ENCODE results near the gene IQSEC3.
A peak's percentile ranks its signal among the peaks of the same experiment; 100 is the strongest.
"Not testable (repeated sequence)": the region's sequence is repeated elsewhere in the genome, so short reads cannot be mapped to it uniquely, and the experiment has no call there.

The IQSEC3 gene

DNA sequence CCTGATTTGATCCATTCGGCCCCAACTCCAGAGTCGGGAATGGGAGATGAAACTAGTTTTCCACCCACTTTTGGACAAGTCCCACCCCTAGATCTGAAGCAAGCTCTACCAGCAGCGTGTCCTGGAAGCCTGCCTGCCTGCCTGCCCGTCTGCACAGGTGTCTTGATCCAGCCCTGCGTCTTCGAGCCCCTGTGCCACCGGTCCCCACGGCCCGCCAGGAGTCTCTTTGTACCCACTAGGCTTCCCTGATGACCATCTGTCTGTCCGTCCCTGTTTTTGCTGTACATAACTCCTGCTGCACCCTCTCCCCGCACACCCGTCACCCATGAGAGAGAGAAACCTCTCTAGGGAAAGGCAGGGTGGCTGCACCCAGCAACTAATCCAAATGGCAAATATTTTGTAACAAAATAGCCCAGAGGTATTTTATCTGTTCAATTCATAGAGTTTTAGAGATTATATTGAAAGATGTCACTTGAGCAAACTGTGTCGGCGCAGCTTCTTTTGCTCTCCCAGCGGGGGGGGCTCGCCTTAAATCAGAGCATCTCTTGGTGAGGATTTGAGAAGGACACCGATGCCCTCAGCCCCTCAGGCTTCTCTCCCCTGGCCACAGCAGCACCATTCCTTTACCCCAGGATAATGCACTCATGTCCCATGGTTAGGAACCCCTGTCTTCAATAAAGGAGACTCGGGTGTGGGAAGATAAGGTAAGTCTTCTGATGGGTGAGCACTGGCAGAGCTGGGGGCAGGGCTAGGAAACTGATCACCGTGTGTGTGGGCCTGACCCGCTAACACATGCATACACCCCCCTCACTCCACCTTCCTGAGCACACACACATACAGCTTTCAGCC, 111.6 kb downstream of the IQSEC3 start:
- DNase-seq (no peak), ATAC-seq (no peak)

DNA sequence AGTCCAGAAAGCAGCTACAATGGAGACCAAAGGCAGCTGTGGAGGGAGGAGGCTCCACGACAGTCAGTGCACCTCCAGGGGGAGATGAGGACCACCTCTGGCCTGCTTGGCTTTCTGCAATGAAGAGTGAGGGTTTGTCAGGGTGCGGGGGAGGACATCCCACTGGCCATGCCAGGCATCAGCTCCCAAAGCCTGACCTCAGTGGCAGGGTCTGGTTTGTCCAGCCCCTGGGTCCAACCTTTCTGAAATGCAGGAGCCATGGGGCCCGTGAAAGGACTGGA, 112.2 kb downstream of the IQSEC3 start:
- no peak for ATAC-seq
- no peak for DNase-seq

DNA sequence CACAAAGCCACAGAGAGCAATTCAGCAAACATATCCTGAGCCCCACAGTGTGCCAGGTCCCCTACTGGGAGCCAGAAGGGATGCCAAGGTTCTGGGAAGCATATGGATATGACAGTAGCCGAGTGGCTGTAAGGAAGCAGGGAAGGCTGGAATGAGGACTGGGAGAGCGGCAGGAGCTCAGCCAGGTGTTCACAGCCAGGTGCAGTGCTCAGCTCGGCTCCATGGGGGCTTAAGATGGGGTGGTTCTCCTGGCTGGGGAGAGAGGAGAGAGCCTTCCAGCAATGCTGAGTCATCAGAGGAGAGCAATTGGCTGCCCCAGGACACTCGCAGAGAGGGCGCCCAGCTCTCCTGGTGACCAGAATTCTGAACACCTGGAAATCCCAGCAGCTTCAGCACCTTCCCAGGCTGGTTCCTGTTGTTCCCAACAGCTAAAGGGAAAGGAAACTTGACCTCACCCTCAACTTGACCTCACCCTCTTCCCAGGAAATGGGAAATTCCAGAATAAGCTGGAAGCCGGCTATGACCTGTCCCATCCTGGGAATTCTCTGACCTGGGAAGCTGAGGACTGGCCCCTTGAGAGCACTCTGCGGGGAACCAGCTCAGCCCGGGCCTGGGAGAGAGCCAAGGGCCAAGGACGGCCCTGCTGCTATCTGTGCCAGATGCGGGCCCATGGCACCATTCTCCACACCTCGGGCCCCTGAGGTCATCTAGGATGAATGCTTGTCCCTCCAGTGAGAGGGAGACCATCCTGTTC, 112.7 kb downstream of the IQSEC3 start:
- ATAC-seq = no peak

DNA sequence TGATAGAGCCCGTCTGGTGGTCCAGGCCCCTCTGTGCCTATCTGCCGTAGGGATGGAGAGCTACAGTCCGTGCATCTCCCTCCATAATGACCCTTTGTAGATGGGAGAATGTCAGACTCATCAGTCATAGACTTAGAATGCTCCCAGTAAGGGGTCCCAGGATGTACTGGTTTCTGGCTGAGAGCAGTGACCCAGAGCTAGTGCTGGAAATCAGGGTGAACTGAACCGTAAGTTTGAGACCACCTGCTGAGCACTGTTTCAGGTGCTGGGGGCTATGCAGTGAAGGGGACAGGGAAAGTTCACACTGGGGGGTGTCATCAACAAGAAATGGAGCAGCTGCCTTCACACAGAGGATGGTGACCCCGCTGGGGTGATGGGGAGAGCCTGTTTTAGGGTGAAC, 113.3 kb downstream of the IQSEC3 start:
- no peak for ATAC-seq
- DNase-seq = no peak

More for the DNA sequence above, 112.7 kb downstream of the IQSEC3 start:
- DNase-seq = no peak

DNA sequence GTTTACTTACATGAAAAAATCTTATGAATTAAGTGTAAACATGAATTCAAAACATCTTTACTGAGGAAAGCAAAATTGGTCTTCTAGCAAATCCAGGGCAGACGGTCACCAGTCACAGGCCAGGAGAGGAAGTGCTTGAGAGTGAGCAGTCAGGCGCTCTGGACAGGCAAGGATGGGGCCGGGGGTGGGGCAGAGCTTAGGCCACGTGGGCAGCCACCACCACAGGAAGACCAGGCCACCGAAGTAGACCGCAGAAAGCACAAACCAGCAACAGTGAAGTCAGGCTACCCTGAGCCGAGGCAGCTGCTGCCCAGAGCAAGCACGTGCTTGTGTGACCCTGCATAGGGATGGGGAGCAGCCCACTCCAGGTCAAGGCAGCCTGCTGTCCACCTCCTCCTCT, 113.9 kb downstream of the IQSEC3 start:
- DNase-seq (no peak), ATAC-seq (no peak)

DNA sequence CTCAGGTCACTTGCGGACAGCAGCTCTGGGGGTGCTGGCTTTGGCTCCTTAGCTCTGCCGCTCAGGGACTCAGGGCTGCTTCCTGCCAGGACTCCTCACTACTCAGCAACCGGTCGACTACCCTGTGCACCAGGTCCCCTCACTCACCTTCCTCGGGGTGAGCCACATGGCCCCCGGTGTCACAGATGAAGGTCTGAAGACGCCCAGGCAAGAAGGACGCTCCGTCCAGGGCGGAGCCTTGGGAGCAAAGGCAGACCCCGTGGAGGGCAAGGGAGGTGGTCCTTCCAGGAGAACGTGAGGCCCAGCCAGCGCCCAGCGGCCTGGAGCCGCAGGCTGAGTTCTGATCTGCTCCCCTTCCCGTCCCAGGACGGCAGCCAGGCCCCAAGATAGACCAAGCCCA, 115.4 kb downstream of the IQSEC3 start:
- no peak for ATAC-seq
- DNase-seq = no peak

DNA sequence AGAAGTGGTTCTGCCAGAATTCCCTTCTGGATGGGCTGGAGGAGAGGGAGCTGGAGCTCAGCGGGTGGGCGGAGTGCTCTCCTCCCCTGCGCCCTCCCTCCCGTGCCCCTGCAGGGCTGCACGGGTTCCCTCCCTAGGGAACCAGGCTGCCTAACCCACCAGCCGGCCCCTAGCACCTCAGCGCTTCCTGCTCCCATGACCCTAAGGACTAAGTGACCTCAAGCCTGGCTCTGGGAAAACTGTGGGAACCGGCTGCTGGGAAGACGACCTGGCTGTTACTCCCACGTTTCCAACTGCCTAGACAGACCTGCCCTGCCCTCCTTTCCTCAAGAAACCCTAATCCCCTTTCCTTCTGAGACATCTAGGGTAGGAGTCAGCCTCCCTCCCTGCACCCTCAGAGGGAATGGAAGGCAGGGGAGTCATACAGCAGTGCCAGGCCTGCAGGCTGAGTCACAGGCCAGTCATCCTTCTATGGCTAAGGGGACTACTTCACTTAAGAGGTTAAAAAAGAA, 115.9 kb downstream of the IQSEC3 start:
- DNase-seq (no peak), ATAC-seq (no peak)

DNA sequence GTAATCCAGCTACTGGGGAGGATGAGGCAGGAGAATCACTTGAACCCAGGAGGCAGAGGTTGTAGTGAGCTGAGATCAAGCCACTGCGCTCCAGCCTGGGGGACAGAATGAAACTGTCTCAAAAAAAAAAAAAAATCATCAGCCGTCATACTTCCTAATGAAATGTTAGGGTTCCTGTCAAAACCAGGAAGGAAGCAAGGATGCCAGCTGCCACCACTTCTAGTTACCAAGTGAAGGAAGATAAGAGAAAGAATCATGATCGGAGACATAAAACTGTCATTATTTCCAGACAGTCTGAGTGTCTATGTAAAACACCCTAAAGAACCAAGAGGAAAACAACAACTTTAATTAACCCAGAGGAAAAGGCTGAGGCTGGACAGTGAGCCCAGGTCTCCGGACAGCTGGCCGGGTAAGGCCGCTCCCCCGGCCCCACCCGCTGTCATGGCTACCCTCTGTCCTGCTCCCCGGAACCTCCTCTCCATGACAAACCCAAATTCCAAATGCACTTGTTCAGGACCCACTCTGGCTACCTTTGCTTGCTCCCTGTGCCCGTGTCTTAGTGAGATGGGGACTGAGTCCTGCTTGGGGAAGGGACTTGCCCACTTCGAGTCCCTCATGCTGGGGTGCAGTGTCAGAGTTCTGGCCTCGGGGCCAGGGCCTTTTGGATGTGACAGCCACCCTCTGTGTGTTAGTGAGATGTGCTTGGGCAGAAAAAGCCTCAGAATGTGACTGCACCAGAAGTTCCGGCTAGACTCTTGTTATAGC, 118.4 kb downstream of the IQSEC3 start:
- DNase-seq (no peak), ATAC-seq (no peak)

DNA sequence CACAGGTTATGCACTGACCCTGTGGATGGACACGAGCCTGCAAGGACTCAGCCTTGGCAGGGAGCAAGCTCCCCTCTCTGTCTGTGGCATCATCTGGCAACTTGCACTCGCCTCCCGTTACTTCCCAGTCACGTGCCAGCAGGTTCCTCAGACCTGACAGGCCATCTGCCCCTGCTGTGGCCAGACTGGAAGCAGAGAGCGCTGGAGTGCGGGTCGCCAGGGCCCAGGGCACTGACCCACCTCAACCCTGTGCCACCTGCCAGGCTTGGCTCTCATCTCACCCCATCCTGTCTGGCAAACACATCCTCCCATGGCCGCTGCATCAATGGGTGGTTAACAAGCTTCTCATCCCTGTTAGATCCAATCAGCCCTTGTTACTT, 119.0 kb downstream of the IQSEC3 start:
- ATAC-seq = no peak
- no peak for DNase-seq

DNA sequence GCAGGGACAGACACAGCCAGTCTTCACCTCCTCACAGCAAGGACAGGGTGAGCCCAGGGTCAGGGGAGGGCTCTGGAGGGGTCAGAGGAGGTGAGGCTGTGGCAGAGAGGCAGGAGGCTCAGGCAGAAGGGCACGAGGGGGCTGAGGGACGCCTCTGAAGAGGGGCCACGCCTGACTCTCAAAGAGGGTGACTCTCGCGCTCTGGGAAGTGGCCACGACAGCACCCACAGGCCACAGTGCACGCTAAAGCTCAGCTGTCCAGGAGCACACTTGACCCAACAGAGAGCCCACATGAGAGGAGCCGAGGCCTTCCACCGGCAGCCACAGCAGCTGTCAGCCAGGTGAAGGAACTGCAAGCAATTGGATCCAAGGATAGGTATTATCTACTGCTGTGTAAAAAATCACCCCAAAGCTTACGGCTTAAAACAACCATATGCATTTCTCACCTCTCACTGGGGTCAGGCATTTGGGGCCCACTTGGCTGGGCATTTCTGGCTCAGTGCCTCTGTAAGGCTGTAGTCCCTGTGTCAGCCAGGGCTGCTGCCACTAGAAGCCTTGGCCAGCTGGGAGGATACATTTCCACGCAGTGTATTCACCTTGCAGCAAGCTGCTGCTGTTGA, 119.5 kb downstream of the IQSEC3 start:
- ATAC-seq (no peak), DNase-seq (no peak)

DNA sequence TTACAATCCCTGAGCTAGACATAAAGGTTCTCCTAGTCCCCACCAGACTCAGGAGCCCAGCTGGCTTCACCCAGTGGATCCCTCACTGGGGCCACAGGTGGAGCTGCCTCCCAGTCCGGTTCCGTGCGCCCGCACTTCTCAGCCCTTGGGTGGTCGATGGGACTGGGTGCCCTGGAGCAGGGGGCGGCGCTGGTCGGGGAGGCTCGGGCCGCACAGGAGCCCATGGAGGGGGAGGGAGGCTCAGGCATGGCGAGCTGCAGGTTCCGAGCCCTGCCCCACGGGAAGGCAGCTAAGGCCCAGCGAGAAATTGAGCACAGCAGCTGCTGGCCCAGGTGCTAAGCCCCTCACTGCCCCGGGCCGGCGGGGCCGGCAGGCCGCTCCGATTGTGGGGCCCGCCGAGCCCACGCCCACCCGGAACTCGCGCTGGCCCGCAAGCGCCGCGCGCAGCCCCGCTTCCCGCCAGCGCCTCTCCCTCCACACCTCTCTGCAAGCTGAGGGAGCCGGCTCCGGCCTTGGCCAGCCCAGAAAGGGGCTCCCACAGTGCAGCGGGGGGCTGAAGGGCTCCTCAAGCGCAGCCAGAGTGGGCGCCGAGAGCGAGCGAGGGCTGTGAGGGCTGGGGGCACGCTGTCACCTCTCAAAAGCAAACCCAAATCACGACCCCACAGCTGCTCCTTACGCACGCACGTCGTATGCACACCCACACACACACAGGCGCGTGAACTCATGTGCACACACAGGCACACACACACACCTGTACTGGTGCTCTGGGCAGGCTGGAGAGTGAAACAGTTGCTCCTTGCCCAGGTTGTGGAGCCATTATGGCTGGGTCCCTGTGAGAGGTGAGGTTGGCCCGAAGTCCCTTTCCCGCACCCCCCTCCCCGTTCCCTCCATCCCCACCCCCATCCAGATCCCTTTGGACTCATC, 121.7 kb downstream of the IQSEC3 start:
- DNase-seq, ATAC-seq: not testable (repeated sequence)

DNA sequence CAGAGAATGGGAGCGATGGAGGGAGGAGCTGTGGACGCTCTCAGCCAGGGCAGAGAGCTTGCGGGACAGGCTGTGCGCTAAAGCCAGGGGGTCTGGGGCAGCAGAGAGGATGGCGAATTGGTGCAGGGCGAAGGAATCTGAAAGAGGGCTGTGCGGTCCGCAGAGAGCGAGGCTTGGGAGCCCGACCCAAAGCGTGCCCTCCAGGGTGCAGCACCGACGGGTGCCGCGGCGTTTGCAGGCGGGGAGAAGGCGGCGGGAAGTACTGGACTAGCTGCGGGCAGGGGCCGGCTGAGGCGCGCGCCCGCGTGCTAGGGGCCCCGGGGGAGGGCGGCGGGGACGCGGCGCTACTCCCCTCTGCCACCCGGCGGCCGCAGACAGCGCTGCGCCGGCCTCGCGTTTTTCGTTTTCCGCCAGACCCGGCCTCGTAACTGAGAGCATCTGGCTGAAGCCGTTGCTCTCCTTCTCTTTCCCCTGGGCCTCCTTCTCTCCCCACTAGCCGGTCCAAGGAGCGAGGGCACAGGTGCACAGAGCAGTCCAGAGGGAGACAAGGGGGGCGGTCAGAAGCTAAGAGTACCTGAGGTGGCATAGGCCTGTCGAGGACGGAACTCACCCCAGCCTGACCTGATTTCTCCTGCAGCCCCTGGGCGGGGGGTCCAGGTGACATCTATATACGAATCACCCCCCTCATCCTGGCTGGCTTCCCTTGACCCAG, 122.5 kb downstream of the IQSEC3 start:
- peak; percentile 64 for DNase-seq

DNA sequence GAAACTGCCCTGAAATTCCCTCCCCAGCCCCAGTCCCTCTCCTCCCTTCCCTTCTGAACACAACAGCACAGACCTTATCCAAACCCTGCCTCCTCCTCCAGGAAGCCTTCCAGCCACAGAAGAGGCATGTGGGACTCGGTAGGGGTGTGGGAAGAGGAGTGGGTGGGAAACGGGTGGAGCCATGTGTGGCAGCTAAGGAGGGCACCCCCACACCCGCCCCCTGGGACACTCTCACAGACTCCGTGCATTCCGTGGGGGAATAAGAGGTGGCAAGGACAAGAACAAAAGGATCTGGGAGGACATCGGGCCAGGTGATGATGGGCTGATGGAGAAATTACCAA, 123.0 kb downstream of the IQSEC3 start:
- DNase-seq = no peak
- no peak for ATAC-seq

More for the DNA sequence above, 122.5 kb downstream of the IQSEC3 start:
- ATAC-seq = peak; percentile 83

DNA sequence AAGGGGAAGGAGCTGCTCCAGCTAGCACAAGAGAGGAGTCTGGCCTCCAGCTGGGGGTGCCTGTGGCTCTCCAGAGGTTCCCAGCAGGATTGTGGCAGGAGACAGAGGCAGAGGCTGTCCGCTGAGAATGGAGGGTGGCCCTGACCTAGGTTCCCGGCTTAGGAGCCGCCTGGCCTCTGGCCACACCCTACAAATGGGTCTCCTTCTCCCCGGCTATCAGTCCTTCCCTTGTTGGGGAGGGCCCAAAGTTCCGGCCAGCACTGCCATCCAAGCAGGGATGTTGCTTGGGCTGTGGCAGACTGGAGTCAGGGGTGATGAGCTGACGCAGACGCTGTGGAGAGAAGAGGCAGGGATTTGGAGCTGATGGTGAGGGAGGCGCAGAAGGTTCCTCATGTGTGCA, 124.3 kb downstream of the IQSEC3 start:
- ATAC-seq (no peak), DNase-seq (no peak)

DNA sequence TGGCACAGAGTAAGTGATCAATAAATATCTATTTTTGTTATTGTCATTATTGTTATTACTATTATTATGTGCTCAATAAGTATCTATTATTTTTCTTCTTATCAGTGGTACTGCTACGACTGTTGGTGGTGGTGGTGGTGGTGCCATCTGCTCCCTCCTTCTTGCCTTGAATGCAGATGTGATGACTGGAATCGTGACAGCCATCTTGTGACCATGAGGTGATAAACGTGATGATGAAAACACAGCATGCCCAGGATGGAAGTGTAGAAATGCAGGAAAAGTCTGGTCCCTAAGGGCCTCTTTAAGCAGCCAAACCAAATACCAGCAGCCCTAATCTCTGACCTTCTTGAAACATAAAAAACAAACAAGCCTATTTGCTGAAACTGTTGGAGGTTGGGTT, 125.0 kb downstream of the IQSEC3 start:
- no peak for DNase-seq
- ATAC-seq = no peak

DNA sequence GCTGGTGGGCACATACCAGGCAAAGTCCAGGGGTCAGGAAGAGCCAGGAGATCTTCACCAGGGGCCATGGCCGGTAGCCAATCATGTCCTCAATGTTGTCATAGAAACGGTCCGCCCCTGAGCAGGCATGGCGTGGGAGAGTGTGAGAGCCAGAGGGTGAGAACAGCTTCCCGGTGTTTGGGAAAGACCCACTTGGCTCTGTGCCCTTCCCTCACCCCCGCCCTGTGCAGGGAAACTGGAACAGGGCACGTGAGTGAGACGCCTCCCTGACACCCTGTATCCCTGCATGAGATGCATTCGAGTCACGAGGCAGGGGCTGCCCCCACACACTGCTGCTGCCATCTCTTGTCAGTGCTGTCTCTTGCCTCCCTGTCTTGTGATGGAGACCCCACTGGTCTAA, 126.7 kb downstream of the IQSEC3 start:
- DNase-seq = no peak
- no peak for ATAC-seq

DNA sequence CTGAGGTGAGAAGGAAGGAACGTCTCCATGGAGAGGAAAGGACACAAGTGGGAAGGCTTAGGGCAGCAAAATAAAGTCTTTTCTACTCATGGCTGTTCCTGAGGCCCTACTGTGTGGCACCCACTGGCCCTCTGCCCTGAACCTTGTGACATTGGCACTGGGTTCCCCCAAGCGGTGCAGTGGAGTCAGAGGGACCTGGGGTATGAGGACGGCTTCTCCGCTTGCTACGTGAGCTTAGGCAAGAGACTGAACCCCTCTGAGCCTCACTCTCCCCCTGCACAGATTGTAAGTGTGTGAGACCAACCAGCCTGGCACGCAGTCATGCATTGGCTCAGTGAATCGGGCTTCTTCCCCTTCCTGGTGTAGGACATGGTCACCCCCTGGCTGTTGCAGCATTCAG, 127.7 kb downstream of the IQSEC3 start:
- DNase-seq (no peak), ATAC-seq (no peak)

DNA sequence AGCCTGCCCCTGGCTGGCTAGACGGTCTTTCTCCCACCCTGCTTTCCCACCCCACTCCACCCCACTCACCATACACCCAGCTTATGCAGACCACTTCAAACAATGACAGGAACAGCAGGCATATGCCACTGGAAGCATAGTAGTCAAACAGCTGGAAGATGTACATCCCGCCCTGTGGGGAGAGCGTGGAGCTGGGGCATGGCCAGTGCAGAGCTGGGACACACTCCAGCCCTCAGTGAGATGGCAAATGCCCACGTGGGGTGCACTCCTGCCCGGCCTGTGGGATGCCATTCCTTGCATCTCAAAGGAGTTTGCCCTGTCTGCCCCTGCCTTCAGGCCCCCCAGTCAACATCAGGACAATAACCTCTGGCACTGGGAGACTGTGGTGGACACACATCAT, 128.6 kb downstream of the IQSEC3 start:
- ATAC-seq = no peak

DNA sequence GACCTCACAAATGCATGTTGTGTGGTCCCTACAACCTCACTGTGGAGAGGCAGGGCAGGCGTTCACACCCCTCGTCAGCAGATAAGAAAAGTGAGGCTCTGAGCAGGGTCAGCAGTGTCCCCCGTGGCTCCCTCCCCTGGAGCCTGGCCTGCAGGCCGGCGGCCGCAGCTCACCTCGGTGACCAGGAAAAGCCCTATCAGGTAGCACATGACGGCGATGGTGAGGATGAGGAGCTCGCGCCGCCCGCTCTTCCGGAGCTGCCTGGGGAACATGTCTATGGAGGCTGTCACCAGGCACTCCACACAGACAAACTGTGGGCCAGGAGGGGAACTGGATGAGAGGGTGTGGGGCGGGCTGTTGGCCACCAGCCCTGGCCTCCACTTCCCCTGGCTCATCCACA, 129.4 kb downstream of the IQSEC3 start:
- DNase-seq (no peak), ATAC-seq (no peak)

More for the DNA sequence above, 128.6 kb downstream of the IQSEC3 start:
- no peak for DNase-seq

DNA sequence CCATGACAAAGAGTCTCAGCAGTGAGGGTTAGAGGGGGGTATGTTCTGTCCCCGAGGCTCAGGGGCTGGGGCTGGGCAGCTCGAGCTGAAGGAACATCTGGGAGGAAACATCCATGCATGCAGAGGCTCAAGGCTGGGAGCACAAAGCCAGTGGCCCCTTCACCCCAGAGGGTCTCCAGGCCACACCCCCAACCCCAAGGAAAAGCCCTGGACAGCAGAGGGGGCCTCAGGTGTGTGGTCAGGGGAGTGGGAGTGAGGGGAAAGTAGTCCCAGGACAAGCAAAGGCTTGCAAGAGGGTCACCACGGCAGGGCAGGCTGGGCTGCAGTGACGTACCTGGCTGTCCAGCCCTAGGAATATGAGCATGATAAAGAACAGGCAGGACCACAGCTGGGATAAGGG, 129.9 kb downstream of the IQSEC3 start:
- DNase-seq = no peak
- ATAC-seq = no peak

DNA sequence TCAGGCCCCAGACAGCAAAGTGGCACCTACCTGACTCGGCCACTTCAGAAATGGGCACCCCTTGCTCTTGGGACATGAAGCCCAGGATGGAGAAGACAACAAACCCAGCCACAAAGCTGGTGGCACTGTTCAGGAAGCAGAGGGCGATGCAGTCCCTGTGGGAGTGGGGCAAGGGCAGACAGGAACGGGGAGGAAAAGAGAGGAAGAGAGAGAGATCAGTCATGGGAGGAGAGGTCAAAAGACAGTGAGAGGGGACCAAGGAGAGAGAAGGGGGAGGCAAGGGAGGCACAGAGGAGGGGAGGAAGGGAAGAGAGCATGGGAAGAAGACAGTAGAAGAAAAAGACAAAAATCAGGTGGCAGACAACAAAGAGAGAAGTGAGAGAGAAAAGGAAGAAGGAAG, 130.8 kb downstream of the IQSEC3 start:
- ATAC-seq (no peak), DNase-seq (no peak)

All from stimulated activated naive CD8-positive, alpha-beta T cell treated with anti-CD3 and anti-CD28 coated beads, Interleukin-15, Interleukin-2, amounts not matched to agents 100 U/mL and 50 U/mL, for 24 hours (primary cell).